Spleen (tissue), 11 donors: Measurements from ENCODE around the gene TNNT2. TPM values are rescaled to one million over a fixed set of nuclear protein-coding genes. Genes with fewer than 3 reads are reported as not detected.

Experiments
- DNase-seq: peaks from one replicate; pipeline ENCODE4 v3.0.0-alpha.2; 2020
- H3K27ac ChIP-seq, 8 donors: fragments of 200-600 bp; sonication (generic) in 7 of 8; 1 replicate in 4 of 8; 2 replicates in 4 of 8; pipeline versions ENCODE4 v1.5.0 to v1.8.0; 2016 to 2021; ENCODE audit warnings: inconsistent platforms in 4 of 8, mild to moderate bottlenecking in 4 of 8, moderate library complexity in 1 of 8
- H3K27me3 ChIP-seq, 7 donors: fragments of 200-600 bp; sonication (generic) in 6 of 7; replicated peaks in 1 of 7; 1 replicate in 4 of 7; 2 replicates in 3 of 7; pipeline versions ENCODE4 v1.5.0 to v1.8.0; 2016 to 2021; ENCODE audit warnings: inconsistent platforms in 3 of 7, mild to moderate bottlenecking in 1 of 7
- H3K36me3 ChIP-seq, 6 donors: fragments of 200-600 bp; sonication (generic) in 5 of 6; 1 replicate in 4 of 6; 2 replicates in 2 of 6; pipeline versions ENCODE4 v1.5.0 to v1.8.0; 2016 to 2021; ENCODE audit warnings: inconsistent platforms in 2 of 6
- H3K4me1 ChIP-seq, 6 donors: fragments of 200-600 bp; sonication (generic) in 5 of 6; 1 replicate in 3 of 6; 2 replicates in 3 of 6; pipeline versions ENCODE4 v1.5.0 to v1.8.0; 2016 to 2021; ENCODE audit warnings: inconsistent platforms in 3 of 6
- H3K4me3 ChIP-seq, 8 donors: fragments of 200-600 bp; sonication (generic) in 7 of 8; 1 replicate in 4 of 8; 2 replicates in 4 of 8; pipeline versions ENCODE4 v1.5.0 to v1.8.0; 2016 to 2021; ENCODE audit warnings: inconsistent platforms in 4 of 8, mild to moderate bottlenecking in 4 of 8, moderate library complexity in 2 of 8
- H3K9me3 ChIP-seq, 8 donors: fragments of 200-600 bp; sonication (generic) in 7 of 8; 1 replicate in 4 of 8; 2 replicates in 4 of 8; pipeline versions ENCODE4 v1.5.0 to v1.8.0; 2016 to 2021; ENCODE audit warnings: inconsistent platforms in 4 of 8
- POLR2A ChIP-seq, 3 donors: fragments of 450-650 bp; IDR thresholded peaks; one replicate each; pipeline ENCODE4 v1.5.1; 2017; ENCODE audit warnings: antibody characterized with exemption in 3 of 3, mild to moderate bottlenecking in 1 of 3
- POLR2AphosphoS5 ChIP-seq, 3 donors: sonication (generic); formaldehyde crosslinking; IDR thresholded peaks; one replicate each; pipeline ENCODE4 v1.5.1; 2017; ENCODE audit warnings: antibody characterized with exemption in 3 of 3
- WGBS, 5 donors: extraction: QIAGEN DNeasy Blood & Tissue Kit in 3 of 5; methylation state at CpG; one replicate each; pipeline versions ENCODE4 v1.1.5 to v1.1.7; 2013 to 2018; 5-methylcytosine and 5-hydroxymethylcytosine counted together
- intact Hi-C: fragments of 100-400 bp; cut with DNase I; formaldehyde crosslinking; loops from one replicate; pipeline ENCODE4 v1.15.0; 2023; ENCODE audit warnings: low total_unique reads
- polyA plus RNA-seq, 3 donors: library from polyadenylated mRNA; stranded (reverse); fragments of 200-250 nt; gene quantifications; one replicate each; pipeline ENCODE4 v1.2.1, GENCODE V29; 2013
- total RNA-seq, 7 donors: library from RNA; depleted of rRNA in 3 of 7; stranded (reverse); fragments of >200 nt in 3 of 7; fragmentation: NEBNext Ultra II Directional in 4 of 7; extraction: Animal tissue kit (Norgen Biotek cat#: 25700) in 4 of 7; gene quantifications; one replicate each; pipeline versions ENCODE4 v1.1.0 to v1.2.1, GENCODE V29; 2016 to 2021
- TF ChIP-seq, protein P1 (sequence below), 11 experiments: fragments of 200-600 bp in 7 of 11; fragments of 450-650 bp in 4 of 11; sonication (generic) in 4 of 11; IDR thresholded peaks in 8 of 11; conservative IDR thresholded peaks in 3 of 11; 1 replicate in 7 of 11; 2 replicates in 4 of 11; pipeline versions ENCODE4 v1.4.0 to v1.8.0; 2016 to 2021; ENCODE audit warnings: antibody characterized with exemption in 11 of 11, inconsistent platforms in 4 of 11, mild to moderate bottlenecking in 1 of 11
- donor health status: healthy with polysubstance abuse.
- donor health status: DM: no; HTN: no; CAD: no; lungs with moderate emphysema.
- donor health status: DM: no; HTN: no; CAD: no.
- donor health status: Bipolar disorder and iron deficiency.
- donor health status: healthy.
- donor health status: DM: no; HTN: no; CAD: no.
- donor health status: DM: yes; HTN: yes; CAD: no.

TNNT2 gene
- total and polyA plus RNA-seq, 10 donors = 0.41 to 3.8 (median 1.2) TPM; not detected in 5

GRCh38 chr1:201366696-201367095 is 10.8 kb downstream of the TNNT2 start:
- no peaks in the 10 kb centered on the region for H3K9me3 ChIP-seq
- H3K4me1 ChIP-seq = no peaks in the 10 kb centered on the region
- TF ChIP-seq, protein P1, sequence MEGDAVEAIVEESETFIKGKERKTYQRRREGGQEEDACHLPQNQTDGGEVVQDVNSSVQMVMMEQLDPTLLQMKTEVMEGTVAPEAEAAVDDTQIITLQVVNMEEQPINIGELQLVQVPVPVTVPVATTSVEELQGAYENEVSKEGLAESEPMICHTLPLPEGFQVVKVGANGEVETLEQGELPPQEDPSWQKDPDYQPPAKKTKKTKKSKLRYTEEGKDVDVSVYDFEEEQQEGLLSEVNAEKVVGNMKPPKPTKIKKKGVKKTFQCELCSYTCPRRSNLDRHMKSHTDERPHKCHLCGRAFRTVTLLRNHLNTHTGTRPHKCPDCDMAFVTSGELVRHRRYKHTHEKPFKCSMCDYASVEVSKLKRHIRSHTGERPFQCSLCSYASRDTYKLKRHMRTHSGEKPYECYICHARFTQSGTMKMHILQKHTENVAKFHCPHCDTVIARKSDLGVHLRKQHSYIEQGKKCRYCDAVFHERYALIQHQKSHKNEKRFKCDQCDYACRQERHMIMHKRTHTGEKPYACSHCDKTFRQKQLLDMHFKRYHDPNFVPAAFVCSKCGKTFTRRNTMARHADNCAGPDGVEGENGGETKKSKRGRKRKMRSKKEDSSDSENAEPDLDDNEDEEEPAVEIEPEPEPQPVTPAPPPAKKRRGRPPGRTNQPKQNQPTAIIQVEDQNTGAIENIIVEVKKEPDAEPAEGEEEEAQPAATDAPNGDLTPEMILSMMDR (IDR thresholded peaks at IDR 0.05 in 8 of 11, conservative IDR thresholded peaks at IDR 0.05 in 3 of 11) = no peak
- TF ChIP-seq POLR2A (IDR thresholded peaks at IDR 0.05) (no peak), POLR2AphosphoS5 (IDR thresholded peaks at IDR 0.05) (no peak)
- no peak overlapping the region for H3K4me3 ChIP-seq
- no peaks in the 10 kb centered on the region for H3K36me3 ChIP-seq
- intact Hi-C loops = no loop called here
- H3K27me3 ChIP-seq = peaks cover 0 to 51% (median 0%) of the 10 kb centered on the region in 7 donors
- WGBS, 5 donors = 58 to 76% (median 69%) methylated on average over 3 to 7 of the region's 7 CpGs
- no peak for DNase-seq
- H3K27ac ChIP-seq = no peak overlapping the region

- Histone ChIP-seq H3K9me3 (no peaks in the 10 kb centered on the region), H3K4me1 (no peaks in the 10 kb centered on the region), H3K27ac (no peak overlapping the region), H3K27me3 (peaks cover 0 to 48% (median 0%) of the 10 kb centered on the region in 7 donors), H3K4me3 (no peak overlapping the region), H3K36me3 (no peaks in the 10 kb centered on the region)
- TF ChIP-seq POLR2AphosphoS5 (IDR thresholded peaks at IDR 0.05) (no peak), POLR2A (IDR thresholded peaks at IDR 0.05) (no peak)
- TF ChIP-seq, protein P1 (IDR thresholded peaks at IDR 0.05 in 8 of 11, conservative IDR thresholded peaks at IDR 0.05 in 3 of 11) = no peak
- WGBS, 5 donors = 68 to 84% (median 78%) methylated on average over 7 to 11 of the region's 11 CpGs
- intact Hi-C loops = no loop called here
- peak; percentile 34 for DNase-seq
Measured at GRCh38 chr1:201365251-201365650, 12.2 kb downstream of the TNNT2 start.

DNA sequence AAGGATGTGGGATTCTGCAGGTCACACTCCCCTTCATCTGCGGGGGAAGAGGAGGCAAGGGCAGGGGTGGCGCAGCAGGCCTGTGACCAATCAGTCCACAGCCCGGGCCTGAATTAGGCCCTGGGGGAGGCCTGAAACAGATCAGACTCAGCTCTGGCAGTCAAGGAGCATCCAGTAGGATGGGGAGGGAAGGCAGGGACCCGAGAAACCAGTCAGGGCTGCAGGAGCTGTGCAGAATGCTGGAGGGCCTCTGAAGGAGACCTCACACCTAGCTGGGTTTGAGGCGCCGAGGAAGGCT is 12.7 kb downstream of the TNNT2 start:
- H3K27ac ChIP-seq = no peak overlapping the region
- WGBS, 5 donors = 80 to 85% (median 84%) methylated on average over 6 of the region's 6 CpGs
- no peaks in the 10 kb centered on the region for H3K4me1 ChIP-seq
- peaks cover 0 to 43% (median 0%) of the 10 kb centered on the region in 7 donors for H3K27me3 ChIP-seq
- H3K4me3 ChIP-seq = no peak overlapping the region
- DNase-seq = peak; percentile 56
- no peaks in the 10 kb centered on the region for H3K9me3 ChIP-seq
- H3K36me3 ChIP-seq = no peaks in the 10 kb centered on the region
- intact Hi-C loops = loop anchor here (5.0 kb wide), 1 partner anchor 107 kb away; no protein-coding TSS in a partner anchor
- TF ChIP-seq, protein P1 (IDR thresholded peaks at IDR 0.05 in 8 of 11, conservative IDR thresholded peaks at IDR 0.05 in 3 of 11) = no peak
- no peak for TF ChIP-seq POLR2AphosphoS5 (IDR thresholded peaks at IDR 0.05)
- no peak for TF ChIP-seq POLR2A (IDR thresholded peaks at IDR 0.05)

DNA sequence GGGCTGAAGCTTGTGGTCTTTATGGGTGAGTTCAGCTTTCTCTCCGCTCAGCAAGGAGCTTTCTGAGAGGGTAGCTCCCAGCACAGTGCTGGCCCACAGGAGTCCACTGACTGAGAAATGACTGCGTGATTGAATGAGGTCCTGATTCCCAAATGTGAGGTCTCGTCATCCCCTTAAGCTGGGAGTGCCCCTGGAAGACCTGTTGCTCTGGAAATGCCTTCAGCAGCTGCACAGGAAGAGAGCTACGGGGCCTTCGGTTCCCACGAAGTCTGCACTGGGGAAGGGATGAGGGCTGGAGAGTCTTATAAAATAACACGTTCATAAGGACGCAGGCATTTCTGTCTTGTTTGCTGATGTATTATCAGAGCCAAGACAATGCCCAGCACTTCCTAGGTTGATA is 14.0 kb downstream of the TNNT2 start:
- no peak overlapping the region for H3K27ac ChIP-seq
- no peak overlapping the region for H3K4me3 ChIP-seq
- no peaks in the 10 kb centered on the region for H3K4me1 ChIP-seq
- WGBS, 5 donors = 55 to 61% (median 57%) methylated on average over 8 of the region's 8 CpGs
- H3K9me3 ChIP-seq = no peaks in the 10 kb centered on the region
- intact Hi-C loops = loop anchor here (5.0 kb wide), 1 partner anchor 106 kb away; no protein-coding TSS in a partner anchor
- no peaks in the 10 kb centered on the region for H3K36me3 ChIP-seq
- DNase-seq = peak; percentile 32
- peaks cover 0 to 38% (median 0%) of the 10 kb centered on the region in 7 donors for H3K27me3 ChIP-seq
- TF ChIP-seq, protein P1 (IDR thresholded peaks at IDR 0.05 in 8 of 11, conservative IDR thresholded peaks at IDR 0.05 in 3 of 11) = no peak
- no peak for TF ChIP-seq POLR2A (IDR thresholded peaks at IDR 0.05)
- TF ChIP-seq POLR2AphosphoS5 (IDR thresholded peaks at IDR 0.05) = no peak
